Measurements from ENCODE around the gene MORC3.

DNA sequence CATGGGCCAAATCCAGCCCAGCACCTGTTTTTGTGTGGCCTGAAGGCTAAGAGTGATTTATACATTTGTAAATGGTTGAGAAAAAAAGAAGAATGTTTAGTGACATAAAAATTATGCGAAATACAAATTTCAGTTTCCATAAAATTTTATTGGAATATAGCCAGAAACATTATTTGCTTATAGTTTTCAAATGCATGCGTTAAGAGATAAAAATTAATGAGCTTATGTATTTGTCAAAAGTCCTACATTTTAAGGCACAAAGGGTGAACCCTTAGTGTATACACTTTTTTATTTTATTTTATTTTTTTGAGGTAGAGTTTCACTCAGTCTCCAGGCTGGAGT is 2.1 kb downstream of the MORC3 start:
- no peak for TF ChIP-seq POLR2A (IDR thresholded peaks at IDR 0.05)
- TF ChIP-seq, protein P1, sequence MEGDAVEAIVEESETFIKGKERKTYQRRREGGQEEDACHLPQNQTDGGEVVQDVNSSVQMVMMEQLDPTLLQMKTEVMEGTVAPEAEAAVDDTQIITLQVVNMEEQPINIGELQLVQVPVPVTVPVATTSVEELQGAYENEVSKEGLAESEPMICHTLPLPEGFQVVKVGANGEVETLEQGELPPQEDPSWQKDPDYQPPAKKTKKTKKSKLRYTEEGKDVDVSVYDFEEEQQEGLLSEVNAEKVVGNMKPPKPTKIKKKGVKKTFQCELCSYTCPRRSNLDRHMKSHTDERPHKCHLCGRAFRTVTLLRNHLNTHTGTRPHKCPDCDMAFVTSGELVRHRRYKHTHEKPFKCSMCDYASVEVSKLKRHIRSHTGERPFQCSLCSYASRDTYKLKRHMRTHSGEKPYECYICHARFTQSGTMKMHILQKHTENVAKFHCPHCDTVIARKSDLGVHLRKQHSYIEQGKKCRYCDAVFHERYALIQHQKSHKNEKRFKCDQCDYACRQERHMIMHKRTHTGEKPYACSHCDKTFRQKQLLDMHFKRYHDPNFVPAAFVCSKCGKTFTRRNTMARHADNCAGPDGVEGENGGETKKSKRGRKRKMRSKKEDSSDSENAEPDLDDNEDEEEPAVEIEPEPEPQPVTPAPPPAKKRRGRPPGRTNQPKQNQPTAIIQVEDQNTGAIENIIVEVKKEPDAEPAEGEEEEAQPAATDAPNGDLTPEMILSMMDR (IDR thresholded peaks at IDR 0.05) = no peak

Data from testis (tissue), 2 donors.